Middle frontal gyrus (tissue), 1 donor: ENCODE measurements around the gene NFAT5.
"Not testable (repeated sequence)": the region's sequence is repeated elsewhere in the genome, so short reads cannot be mapped to it uniquely, and the experiment has no call there.

Experiments
- DNase-seq: peaks from one replicate; pipeline ENCODE4 v3.0.0-alpha.2; 2015; ENCODE audit warnings: low spot score; ENCODE audit errors: extremely low spot score

The NFAT5 gene

DNA sequence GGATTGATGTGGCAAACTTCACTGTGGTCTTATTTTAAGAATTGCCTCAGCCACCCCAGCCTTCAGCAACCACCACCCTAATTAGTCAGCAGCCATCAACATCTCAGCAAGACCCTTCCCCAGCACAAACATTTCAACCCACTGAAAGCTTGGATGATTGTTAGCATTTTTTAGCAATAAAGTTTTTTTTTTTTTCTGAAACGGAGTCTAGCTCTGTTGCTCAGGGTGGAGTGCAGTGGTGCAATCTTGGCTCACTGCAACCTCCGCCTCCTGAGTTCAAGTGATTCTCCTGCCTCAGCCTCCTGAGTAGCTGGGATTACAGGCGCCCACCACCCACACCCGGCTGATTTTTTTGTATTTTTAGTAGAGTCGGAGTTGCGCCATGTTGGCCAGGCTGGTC is 19.1 kb upstream of the NFAT5 start:
- DNase-seq: not testable (repeated sequence)

DNA sequence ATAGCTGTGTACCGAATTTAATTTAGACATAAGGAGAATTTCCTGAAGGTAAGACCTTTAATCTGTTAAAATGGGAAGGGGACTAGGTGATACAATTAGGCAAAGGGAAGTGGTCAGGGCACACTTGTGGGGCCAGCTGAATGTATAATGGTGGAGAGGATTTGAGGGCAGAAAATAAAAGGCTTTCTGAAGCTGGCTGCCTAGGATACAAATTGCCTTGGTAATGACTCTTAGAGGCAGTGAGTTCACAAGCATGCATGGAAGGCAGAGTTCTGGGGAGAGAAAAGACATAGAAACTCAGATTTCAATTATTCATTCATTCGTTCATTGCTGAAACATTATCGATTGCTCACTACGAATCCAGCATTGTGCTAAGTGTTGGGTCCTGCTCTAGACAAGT is 12.4 kb upstream of the NFAT5 start:
- no peak for DNase-seq

DNA sequence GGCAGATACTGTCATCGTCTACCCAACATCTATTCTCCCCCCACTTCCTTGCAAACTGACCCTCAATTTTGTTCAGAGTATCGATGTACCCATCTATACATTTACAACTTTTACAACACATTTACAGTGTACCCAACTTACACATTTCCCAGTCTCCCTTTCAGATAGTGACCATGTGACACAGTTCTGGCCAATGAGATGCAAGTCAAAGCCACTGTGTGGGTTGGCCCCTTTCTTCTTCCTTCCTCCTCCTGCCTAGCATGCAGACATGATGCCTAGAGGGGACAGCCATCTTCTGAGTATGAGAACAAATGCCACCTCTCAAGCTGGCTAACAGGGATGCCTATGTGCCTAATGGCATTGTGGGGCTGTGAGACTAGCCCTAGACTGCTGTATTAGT is 11.3 kb upstream of the NFAT5 start:
- DNase-seq: no peak

DNA sequence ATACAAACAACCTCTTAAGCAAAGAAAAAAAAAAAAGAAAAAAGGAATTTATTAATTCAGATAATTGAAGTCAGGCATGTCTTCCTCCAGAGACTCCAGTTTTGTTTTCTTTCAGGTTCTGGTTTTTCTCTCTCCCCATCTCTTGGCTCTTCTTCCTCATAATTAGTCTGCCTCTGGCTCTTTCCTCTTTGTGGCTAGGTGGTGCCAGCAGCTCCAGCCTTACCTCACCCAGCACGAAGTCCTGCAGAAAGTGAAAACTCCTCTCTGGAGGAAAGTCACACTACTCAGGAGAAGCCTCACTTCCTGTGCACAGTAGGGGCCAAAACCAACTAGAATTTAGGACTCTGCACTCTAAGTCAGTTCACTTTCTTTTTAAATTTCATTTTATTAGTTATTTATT is 10.3 kb upstream of the NFAT5 start:
- DNase-seq: no peak

DNA sequence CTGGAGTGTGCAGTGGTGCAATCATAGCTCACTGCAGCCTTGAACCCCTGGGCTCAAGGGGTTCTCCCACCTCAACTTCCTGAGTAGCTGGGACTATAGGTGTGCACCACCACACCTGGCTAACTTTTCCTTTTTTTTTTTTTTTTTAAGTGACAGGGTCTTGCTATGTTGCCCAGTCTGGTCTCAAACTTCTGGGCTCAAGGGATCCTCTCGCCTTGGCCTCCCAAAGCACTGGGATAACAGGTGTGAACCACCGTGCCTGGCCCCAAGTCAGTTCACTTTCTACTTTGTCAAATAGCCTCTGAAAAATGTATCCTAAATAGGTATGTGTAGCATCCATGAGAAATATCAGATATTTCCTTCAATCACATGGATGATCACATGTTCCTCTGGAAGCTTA is 9.9 kb upstream of the NFAT5 start:
- no peak for DNase-seq

DNA sequence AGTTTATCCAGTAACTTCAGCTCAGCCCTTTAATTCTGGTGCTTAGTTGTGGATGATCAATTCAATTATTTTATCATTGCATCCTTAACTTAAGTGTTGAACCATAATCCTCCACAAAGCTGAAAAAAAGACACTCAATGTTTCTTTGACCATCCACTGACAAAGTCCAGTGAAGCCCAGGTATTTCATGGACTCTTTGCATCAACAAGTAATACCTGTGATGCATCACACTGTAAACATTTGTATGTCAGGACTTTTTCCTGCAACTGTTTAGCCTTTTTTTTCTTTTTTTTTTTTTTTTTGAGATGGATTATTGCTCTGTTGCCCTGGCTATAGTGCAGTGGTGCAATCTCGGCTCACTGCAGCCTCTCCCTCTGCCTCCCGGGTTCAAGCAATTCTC is 6.6 kb upstream of the NFAT5 start:
- no peak for DNase-seq

DNA sequence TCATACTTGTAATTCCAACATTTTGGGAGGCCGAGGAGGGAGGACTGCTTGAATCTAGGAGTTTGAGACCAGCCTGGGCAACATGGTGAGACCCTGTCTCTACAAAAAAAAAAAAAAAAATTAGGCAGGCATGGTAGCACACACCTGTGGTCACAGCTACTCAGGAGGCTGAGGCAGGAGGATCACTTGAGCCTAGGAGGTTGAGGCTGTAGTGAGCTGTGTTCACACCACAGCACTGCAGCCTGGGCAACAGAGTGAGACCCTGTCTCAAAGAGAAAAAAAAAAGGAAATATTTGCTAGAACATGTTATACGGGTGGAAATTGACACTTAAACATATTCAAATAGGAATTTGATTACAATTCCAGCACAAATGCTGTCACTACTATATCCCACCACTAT is 4.4 kb upstream of the NFAT5 start:
- not testable (repeated sequence) for DNase-seq

DNA sequence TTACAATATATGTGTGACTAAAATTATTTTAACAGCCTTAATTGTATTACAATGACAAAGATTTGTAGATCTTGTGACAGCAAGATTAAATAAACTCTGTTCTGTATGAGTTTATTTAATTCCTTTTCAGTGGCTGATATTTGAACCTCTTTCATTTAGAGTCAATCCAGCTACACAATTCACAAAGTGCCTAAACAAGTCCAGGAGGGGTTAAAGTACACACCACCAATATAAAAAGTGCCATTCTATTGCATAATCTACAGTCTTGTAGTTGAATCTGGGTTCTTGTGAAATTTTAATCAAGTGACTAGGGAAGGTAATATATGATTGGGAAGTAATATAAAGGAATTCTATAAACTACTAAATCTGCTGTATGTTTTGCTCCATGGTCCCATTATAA is 3.9 kb upstream of the NFAT5 start:
- no peak for DNase-seq

DNA sequence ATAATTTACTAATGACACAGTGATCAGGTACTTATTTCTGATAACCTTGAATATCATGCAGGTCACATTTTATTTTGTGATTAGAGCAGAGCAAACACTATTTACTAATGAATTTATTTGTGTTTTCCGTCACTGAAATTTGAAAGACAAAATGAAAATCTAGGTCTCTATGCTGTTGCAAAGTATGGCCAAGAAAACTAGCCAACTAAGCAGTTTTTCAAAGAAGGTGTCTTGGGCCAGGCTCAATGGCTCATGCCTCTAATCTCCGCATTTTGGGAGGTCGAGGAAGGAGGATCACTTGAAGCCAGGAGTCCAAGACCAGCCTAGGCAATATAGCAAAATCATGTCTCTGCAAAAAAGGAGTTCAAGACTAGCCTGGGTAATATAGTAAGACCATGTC is 3.0 kb upstream of the NFAT5 start:
- DNase-seq: no peak

DNA sequence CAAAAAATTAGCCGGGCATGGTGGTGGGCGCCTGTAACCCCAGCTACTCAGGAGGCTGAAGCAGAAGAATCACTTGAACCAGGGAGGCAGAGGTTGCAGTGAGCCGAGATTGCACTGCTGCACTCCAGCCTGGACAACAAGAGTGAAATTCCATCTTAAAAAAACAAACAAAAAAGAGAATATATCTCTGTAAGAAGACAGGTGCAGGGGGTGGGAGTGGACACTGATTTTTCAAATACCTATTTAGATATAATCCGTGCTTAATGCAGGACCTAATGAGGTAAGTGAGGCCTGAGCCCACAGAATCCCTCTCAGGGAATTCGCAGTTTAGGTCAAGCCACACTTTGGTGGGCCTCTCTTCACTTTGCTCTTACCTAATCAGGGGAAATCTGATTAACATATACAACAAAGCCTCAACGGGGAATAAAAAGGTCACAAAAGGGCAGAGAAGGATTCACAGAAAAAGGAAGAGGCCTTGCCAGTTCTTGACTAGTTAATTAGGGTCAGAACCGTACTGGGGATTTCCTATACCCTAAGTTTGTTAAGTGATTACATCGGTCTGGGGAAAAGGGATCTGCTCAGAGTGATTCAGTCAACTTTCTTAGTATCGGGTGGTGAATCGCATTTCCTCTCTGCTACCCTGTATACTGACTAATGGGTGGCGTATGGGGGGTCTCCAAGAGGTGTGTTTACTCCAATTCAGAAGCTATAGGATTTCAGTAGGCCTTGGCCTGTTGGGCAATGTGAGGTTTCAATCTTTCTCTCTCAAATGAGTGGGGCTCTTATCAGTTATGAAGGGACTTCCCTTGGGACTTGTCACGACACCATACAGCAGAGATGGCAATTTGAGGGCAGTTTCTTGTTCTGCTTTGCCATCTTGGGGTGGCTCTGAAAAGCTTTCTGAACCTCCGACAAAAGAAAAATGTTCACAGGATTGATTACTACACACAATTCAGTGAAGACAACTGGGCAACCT is 1.9 kb upstream of the NFAT5 start:
- no peak for DNase-seq

DNA sequence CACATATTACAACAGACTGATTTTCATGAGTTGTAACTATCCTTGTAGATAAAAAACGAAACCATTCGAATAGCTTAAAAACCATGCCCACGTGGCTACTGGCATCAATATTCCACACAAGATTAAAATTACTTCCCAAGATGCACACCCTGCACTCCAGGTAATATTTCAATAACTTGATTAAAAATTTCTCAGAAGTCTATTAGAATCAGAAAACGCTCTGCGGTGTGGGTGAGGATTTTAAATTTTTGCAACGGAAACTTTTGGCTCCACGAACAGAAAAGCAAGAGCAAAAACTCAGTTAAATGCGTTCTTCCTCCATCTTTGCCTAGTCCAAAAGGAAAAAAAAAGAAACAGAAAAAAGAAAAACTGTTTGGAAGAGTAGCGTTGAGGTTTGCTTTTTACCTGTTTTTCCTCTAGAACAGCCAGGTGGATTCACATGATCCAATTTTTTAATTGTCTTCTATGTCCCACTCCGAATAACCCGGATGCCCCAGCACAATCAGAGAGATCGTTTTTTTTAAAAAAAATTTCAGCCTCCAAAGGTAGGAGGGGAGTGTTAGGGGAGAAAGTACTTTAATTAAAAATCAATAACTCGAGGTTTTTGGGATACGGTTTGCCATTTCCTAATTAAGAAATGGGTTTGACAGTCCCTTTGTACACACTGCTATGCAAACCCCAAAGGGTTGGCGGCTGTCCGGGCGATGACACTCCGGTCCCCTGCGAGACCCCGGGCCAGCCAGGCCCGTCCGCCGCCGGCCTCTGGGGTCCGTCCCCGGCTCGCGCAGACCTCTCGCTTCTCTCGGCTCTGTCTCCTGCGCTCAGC is 708 bp upstream of the NFAT5 start:
- DNase-seq: no peak

DNA sequence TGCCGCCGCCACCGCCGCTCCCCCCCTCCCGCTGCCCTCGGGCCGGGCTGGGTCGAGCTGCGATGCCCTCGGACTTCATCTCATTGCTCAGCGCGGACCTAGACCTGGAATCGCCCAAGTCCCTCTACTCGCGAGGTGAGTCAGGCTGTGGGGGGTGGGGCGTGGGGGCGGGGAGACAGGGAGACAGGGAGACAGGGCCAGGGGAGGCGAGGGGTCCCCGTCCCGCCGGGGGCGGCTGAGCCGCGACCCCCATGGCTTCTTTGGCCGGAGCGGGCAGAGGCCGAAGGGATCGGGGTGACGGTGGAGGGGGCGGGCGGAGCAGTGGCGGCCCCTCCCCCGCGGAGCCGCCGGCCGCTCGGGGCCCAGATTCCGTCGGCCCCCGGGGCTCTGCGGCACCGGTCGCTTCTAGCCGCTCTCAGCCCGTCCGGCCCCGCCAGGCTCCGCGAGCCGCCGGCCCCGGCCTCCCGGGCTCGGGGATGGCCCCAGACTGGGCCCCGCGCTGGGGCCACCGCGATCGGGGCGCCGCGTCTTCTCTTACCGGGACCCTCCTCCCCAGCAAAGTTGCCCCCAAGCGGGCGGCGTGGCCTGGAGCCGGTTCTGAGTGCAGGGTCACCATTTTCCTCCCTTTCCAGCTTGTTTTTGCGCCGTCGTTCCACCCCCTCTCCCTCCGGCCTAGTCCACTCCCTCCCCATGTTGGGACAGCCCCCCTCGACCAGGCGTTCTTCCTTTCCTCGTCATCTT is 644 bp downstream of the NFAT5 start:
- DNase-seq: no peak

DNA sequence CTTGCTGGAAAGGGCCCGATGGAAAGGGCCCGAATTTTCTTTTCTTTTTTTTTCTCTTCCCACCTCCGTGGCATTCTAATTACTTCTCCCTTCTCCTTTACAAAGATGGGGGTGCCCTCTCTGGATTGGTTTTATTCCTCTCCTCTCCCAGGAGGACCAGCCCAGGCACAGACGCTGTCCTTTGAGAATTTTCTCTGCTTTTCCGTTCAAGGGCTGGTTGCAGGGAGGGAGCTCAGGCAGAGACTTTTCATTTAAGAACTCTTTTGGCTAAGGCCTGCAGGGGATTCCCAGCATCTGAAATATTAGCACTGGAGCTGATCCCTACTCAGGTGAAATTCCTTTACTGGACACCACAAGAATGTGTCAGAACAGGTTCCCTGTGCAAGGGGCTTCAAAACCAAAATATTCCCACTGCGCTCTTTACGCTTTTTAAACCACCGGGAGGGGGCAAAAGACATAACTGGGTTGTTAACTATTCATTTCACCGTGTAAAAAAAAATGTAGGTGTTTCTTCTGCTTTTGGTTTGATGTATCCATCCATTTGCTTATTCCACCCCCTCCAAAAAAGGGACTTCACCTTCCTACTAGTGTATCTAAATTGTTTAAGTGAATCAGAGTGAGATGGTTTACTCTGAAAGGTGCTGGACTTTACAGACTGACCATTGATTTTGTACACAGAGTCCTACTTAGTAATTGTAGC is 1.4 kb downstream of the NFAT5 start:
- peak; percentile 8 for DNase-seq

DNA sequence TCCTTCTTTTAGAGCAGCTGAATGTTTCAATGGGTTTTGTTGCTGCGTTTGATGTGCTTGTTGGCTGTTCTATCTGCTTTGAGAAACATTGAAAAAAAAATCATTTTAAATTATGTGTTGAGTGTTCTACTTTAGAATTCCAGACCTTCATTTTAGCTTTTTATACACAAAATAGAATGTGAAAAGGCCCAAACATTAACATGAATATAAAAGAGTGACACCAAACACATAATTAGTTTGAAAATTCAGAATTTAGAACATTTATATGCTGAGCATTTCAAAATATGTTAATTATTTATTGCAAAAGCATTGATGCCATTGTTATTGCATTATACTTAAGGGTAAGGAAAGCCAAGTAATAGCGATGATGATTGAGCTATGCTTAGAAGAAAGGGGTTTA is 2.9 kb downstream of the NFAT5 start:
- no peak for DNase-seq

DNA sequence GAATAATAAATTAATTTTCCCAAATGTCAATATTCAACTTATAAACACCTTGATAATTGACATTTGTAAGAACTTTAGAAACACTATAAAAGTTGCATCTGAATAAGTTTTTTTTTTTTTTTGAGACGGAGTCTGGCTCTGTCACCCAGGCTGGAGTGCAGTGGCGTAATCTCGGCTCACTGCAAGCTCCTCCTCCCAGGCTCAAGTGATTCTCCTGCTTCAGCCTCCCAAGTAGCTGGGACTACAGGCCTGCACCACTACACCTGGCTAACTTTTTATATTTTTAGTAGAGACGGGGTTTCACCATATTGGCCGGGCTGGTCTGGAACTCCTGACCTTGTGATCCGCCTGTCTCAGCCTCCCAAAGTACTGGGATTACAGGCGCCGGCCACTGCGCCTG is 13.0 kb downstream of the NFAT5 start:
- DNase-seq: not testable (repeated sequence)

DNA sequence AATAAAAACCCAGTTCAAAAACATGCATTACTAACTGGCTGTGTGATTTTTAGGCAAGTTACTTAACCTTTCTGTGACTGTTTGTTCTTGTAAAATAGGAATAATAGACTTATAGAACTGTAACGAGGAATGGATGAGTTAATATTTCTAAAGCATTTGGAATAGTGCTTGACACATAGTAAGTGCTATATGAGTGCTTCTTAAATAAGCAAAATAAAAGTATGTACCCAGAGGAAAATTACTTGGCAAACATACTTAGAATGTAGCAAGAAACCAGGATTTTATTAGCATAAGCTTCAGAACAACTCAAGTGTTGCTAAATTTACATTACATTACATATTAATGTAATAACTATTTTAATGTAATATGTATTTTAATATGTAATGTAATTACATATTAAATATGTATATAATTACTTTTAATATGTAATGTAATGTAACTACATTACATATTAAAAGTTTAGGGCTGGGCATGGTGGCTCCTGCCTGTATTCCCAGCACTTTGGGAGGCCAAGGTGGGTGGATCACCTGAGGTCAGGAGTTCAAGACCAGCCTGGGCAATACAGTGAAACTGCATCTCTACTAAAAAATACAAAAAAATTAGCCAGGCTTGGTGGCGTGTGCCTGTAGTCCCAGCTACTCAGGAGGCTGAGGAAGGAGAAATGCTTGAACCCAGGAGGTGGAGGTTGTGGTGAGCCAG is 14.2 kb downstream of the NFAT5 start:
- no peak for DNase-seq

DNA sequence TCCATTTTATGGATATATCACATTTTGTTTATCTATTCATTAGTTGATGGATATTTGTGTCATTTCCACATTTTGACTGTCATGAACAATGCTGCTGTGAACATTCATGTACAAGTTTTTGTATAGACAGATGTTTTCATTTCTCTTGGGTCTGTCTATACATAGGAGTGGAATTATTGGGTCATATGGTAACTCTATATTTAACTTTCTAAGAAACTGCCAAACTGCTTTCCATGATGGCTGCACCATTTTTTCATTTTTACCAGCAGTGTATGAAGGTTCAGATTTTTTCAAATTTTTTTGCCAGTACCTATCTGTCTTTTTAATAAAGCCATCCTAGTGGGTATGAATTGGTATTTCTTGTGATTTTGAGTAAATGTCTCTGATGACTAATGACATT is 15.5 kb downstream of the NFAT5 start:
- no peak for DNase-seq

DNA sequence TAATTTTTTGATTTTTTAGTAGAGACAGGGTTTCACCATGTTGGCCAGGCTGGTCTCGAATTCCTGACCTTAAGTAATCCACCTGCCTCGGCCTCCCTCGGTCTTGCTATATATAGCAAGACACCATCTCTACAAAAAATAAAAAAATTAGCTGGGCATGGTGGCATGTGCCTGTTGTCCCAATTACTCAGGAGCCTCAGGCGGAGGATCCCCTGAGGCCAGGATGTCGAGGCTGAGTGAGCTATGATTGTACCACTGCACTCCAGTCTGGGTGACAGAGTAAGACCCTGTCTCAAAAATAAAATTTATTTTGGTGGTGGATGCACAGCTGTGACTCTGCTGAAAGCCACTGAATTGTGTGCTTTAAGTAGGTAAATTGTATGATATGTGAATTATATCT is 18.7 kb downstream of the NFAT5 start:
- not testable (repeated sequence) for DNase-seq

DNA sequence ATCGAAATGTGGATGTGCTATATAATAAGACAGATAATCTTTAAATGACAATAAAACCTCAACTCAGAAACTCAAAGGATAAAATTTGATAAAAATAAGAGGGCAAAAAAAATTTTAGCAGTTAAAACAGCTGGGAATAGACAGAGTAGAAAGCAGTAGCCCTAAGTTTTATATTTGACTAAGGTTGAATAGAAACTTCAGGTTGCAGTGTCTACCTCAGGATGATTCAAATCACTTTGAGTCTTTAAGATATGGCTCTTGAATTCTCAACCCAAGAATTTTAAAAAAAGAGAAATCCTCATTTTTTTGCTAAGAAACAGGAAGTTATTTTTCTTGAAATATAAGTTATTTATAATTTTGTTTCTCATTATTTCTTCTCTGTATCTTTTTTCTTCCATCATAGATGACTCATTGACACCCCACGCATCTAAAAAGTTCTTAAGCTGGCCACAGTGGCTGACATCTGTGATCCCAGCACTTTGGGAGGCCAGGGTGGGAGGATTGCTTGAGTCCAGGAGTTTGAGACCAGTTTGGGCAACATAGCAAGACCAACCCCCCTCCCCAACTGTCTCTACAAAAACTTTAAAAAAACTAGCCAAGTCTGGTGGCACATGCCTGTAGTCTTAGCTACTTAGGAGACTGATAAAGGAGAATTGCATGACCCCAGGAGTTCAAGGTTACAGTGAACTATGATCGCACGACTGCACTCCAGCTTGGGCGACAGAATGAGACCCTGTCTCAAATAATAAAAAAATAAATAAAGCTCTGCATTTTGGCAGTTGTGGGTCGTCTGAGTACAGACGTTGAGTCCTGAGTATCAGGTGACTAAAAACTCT is 23.9 kb downstream of the NFAT5 start:
- DNase-seq: no peak

DNA sequence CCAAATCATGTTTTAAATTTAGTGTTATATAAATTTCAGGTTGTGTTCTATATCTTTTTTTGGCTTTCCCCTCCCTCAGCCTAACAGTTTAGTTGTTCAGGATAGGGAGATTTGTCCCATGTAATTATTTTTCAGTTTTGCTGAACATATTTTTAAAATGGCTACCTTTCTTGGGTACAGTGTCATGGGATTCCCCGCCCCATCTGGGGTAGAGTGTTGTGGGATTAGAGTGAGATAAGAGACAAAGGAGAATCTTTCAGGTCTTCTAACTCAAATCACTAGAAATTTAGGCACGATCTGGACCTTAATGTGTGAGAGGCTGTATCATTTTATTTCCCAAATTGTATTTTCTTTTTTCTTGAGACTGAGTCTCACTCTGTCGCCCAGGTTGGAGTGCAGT is 24.8 kb downstream of the NFAT5 start:
- DNase-seq: no peak
